Mucosa of rectum (tissue), 2 donors: ENCODE measurements around the gene NRXN3.

Source experiments
- H3K27ac ChIP-seq, 2 donors: one replicate each; pipeline ENCODE4 v1.7.0; 2013; ENCODE audit warnings: inconsistent platforms in 2 of 2, low read depth in 2 of 2, low read length in 2 of 2
- H3K27me3 ChIP-seq, 2 donors: one replicate each; pipeline ENCODE4 v1.7.0; 2013; ENCODE audit warnings: low read length in 2 of 2; ENCODE audit not compliant: control insufficient read depth in 2 of 2, insufficient read depth in 2 of 2
- H3K36me3 ChIP-seq, 2 donors: one replicate each; pipeline ENCODE4 v1.7.0; 2013; ENCODE audit warnings: low read length in 2 of 2; ENCODE audit not compliant: control insufficient read depth in 2 of 2, insufficient read depth in 2 of 2
- H3K4me1 ChIP-seq, 2 donors: one replicate each; pipeline ENCODE4 v1.7.0; 2013; ENCODE audit warnings: low read length in 2 of 2, mild to moderate bottlenecking in 1 of 2; ENCODE audit not compliant: control insufficient read depth in 2 of 2, insufficient read depth in 2 of 2
- H3K4me3 ChIP-seq, 2 donors: one replicate each; pipeline ENCODE4 v1.7.0; 2013; ENCODE audit warnings: low read length in 2 of 2
- H3K9ac ChIP-seq, 2 donors: one replicate each; pipeline ENCODE4 v1.7.0; 2013; ENCODE audit warnings: low read length in 2 of 2, low read depth in 1 of 2, mild to moderate bottlenecking in 1 of 2
- H3K9me3 ChIP-seq, 2 donors: one replicate each; pipeline ENCODE4 v1.7.0; 2013; ENCODE audit warnings: low read length in 2 of 2; ENCODE audit not compliant: control insufficient read depth in 2 of 2
- donor health status: healthy.
- donor health status: Normal muscosa, but diverticular disease.

The NRXN3 gene

DNA sequence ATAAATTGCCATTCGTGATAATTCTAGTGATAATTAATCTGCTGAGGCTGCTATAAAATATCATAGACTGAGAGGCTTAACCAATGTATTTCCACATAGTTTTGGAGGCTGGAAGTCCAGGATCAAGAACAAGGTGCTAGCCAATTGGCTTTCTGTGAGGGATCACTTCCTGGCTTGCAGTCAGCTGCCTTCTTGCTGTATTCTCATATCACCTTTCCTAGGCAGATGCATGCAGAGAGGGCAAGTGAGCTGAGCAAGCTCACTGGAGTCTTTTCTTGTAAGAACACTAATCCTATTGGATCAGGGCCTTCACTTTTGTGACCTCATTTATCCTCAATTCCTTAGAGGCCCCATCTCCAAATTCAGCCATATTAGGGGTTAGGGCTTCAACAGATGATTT is 1400.5 kb downstream of the NRXN3 start:
- Histone ChIP-seq H3K4me3 (no peak overlapping the region), H3K9me3 (no peaks in the 10 kb centered on the region), H3K4me1 (no peaks in the 10 kb centered on the region), H3K27me3 (no peaks in the 10 kb centered on the region), H3K36me3 (no peaks in the 10 kb centered on the region), H3K27ac (no peak overlapping the region), H3K9ac (no peak overlapping the region)

DNA sequence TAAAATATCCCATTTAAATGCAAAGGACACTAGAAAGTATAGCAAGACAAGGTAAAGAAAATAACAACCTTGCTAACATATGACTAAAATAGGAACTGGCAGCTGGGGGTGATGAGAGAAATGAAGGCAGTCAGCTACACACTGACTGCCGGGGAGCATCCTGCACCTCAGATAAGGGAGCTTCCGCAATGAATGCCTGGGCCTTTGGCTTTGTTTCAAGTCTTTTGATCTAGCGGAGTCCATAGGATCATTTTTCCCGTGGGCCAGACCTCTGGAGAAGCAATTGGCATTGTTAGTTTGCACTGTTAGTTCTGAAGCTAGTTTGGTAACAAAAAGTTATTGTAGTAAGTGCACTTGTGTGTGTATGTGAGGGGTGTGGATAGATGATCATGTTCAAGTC is 1401.2 kb downstream of the NRXN3 start:
- Histone ChIP-seq H3K9me3 (no peaks in the 10 kb centered on the region), H3K9ac (no peak overlapping the region), H3K27me3 (no peaks in the 10 kb centered on the region), H3K4me1 (no peaks in the 10 kb centered on the region), H3K4me3 (no peak overlapping the region), H3K36me3 (no peaks in the 10 kb centered on the region), H3K27ac (no peak overlapping the region)

DNA sequence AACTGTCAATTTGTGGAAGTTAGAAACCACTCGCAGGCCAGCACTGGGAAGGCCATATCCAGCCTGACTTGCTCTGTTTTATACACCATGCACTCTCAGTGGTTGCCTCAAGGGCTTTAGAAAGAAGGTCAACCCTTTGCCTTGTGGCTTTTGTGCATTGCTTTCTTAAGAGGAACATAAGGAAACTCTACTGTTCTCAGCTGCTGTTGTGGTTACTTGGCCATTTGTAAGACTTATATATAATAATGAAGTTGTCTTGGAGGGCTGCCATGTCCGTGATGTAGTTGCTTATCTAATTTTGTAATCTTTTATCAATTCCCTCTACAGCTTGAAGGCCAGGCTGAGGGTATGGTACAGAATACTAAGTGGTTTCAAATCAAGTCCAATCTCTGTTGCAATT is 1403.3 kb downstream of the NRXN3 start:
- Histone ChIP-seq H3K9ac (no peak overlapping the region), H3K4me3 (no peak overlapping the region), H3K36me3 (no peaks in the 10 kb centered on the region), H3K9me3 (no peaks in the 10 kb centered on the region), H3K27ac (no peak overlapping the region), H3K27me3 (no peaks in the 10 kb centered on the region), H3K4me1 (no peaks in the 10 kb centered on the region)

DNA sequence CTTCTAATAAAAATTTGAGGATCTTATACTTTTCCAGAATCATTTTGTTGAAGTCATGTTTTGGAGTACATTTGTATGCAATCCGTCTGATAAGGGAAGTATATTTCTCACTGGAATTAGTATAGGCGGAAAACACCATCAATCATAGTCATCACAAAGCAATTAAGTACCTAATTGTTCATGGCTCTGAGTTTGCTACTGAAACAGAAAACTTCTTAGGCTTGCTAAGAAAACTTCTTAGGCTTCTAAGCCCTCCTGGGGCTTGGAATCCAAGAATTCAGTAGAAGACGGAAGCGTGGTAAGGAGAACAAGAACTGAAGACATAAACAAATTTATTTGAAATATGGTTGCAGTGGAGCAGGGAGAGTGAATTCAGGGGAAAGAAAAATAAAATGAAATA is 1404.9 kb downstream of the NRXN3 start:
- Histone ChIP-seq H3K9me3 (no peaks in the 10 kb centered on the region), H3K27me3 (no peaks in the 10 kb centered on the region), H3K4me3 (no peak overlapping the region), H3K36me3 (no peaks in the 10 kb centered on the region), H3K27ac (no peak overlapping the region), H3K4me1 (no peaks in the 10 kb centered on the region), H3K9ac (no peak overlapping the region)

DNA sequence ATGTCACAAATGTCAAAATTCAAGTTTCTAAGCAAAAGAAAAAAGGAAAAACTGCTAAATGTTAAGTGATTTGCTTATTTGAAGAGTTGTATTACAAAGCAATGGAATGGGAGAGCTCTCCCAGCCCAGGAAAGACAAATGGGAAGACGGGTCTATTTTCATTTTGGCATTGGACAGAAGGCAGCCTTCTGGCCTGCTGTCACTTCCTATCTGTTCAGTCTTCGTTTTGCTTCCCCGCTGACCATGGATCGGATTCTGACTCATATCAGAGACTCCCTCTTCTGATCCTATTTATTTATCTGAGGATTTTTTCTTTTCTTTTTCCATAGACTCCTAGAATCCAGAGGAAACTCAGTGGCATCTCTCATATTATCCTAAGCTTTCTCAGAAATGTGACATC is 1406.3 kb downstream of the NRXN3 start:
- H3K9ac ChIP-seq: no peak overlapping the region
- no peaks in the 10 kb centered on the region for H3K4me1 ChIP-seq
- no peaks in the 10 kb centered on the region for H3K9me3 ChIP-seq
- no peak overlapping the region for H3K4me3 ChIP-seq
- H3K27me3 ChIP-seq: no peaks in the 10 kb centered on the region
- no peak overlapping the region for H3K27ac ChIP-seq
- no peaks in the 10 kb centered on the region for H3K36me3 ChIP-seq

DNA sequence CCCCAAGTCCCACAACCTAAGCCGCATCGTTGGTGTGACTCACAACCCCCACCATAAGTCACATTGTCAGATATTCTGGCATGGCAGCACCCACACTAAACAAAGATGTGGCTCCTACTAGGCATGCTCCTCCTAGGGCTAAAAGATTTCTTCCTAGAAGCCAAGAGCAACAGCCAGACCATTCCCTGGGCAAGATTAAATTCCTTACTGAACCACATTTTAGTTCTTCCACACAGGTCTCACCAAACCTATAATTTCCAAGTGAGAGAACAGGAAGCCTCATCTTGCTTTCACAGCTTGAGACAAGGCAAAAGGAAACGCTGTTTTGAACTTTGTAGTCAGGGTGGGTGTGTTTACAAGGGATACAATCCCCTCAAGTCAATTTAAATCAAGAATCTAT is 1408.3 kb downstream of the NRXN3 start:
- Histone ChIP-seq H3K4me3 (no peak overlapping the region), H3K36me3 (no peaks in the 10 kb centered on the region), H3K9me3 (no peaks in the 10 kb centered on the region), H3K4me1 (no peaks in the 10 kb centered on the region), H3K27me3 (no peaks in the 10 kb centered on the region), H3K27ac (no peak overlapping the region), H3K9ac (no peak overlapping the region)

DNA sequence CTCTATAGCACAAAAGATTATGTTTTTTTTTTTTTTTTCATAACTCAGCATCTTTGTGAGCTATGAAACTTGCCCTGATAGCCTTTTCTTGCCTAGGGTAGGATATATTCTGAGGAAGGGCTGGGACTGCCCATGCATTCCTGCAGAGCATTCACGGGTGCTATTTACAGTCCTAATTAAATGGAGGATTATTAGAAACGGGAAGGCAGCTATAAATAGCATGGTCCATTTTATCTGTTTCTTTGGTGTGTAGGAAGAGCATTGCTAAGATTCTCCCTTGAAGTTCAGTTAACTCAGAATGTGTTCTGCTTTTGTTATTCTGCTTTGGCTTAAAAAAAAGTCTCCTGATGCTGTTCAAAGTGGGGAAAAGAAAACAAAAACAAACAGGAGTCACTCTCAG is 1410.2 kb downstream of the NRXN3 start:
- Histone ChIP-seq H3K4me3 (no peak overlapping the region), H3K27me3 (no peaks in the 10 kb centered on the region), H3K27ac (no peak overlapping the region), H3K9ac (no peak overlapping the region), H3K36me3 (no peaks in the 10 kb centered on the region), H3K9me3 (no peaks in the 10 kb centered on the region), H3K4me1 (no peaks in the 10 kb centered on the region)

DNA sequence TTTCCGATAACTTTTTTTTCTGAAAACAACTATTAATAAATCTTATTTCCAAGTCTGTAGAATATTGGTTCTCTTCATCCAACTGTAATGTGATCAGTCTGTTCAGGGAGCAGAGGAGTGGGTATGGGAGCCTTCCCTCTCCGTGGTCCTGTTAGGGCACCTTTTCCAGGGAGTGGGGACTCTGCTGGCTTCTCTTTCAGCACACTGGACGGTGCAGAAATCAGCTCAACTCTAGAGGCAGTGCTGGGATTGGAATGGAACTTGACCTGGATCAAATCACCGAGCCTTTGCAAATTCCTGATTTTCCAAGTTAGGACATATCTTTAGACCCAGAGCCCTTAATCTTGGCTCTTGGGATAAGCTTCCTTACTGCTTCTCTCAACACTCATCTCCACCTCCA is 1410.7 kb downstream of the NRXN3 start:
- no peaks in the 10 kb centered on the region for H3K9me3 ChIP-seq
- H3K27ac ChIP-seq: no peak overlapping the region
- H3K4me1 ChIP-seq: no peaks in the 10 kb centered on the region
- no peak overlapping the region for H3K4me3 ChIP-seq
- no peaks in the 10 kb centered on the region for H3K27me3 ChIP-seq
- H3K9ac ChIP-seq: no peak overlapping the region
- no peaks in the 10 kb centered on the region for H3K36me3 ChIP-seq

DNA sequence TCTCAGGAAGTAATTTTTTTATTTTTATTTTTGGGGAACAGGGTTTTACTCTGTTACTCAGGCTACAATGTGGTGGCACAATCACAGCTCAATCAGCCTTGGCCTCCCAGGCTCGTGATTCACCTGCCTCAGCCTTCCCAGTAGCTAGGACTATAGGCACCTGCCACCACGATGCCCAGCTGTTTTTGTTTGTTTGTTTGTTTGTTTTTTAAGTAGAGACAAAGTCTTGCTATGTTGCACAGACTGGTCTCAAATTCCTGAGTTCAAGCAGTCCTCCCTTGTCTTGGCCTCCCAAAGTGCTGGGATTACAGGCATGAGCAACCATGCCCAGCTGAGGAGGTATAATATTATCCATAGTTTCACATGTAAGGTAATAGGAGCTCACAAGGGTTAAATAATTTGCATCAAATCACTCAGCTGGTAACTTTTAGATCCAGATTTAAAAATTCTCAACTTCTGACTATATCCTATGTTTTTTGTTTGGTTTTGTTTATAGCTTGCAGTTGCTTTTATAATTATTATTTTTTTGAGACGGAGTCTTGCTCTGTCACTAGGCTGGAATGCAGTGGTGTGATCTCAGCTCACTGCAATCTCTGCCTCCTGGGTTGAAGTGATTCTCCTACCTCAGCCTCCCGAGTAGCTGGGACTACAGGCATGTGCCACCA is 1411.9 kb downstream of the NRXN3 start:
- Histone ChIP-seq H3K27me3 (no peaks in the 10 kb centered on the region), H3K4me1 (no peaks in the 10 kb centered on the region), H3K9me3 (no peaks in the 10 kb centered on the region), H3K9ac (no peak overlapping the region), H3K27ac (no peak overlapping the region), H3K4me3 (no peak overlapping the region), H3K36me3 (no peaks in the 10 kb centered on the region)

DNA sequence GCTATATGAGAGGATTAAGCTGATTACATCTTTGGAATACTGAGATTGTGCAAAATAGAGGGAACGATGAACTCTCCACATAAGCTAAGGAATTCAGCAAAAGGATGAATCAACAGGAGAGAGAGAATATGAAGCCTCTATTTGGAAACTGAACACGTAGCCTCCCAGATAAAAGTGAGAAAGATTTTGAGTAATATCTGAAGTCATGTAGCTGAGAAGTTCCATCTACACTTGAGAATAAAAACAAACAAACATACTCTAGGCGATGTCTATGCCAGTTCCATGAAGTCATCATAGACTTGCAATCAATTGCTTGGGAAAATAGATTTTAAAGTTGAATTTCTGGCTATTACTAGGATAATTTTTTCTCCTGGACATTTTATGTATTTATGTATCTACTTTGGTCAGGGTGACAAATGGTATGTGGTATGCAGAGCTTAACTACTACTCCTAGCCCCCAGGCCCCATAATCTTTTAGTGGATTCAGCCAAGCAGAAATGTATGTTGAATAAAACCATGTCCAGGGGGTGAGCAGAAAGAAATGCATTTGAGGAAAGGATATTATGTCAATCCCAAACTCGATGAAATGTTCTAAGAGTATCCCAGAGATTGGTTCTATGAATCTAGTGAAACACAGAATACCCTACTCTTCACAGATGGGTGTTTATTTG is 1413.7 kb downstream of the NRXN3 start:
- Histone ChIP-seq H3K27ac (no peak overlapping the region), H3K9ac (no peak overlapping the region), H3K36me3 (no peaks in the 10 kb centered on the region), H3K4me1 (no peaks in the 10 kb centered on the region), H3K4me3 (no peak overlapping the region), H3K9me3 (no peaks in the 10 kb centered on the region), H3K27me3 (no peaks in the 10 kb centered on the region)
